WTC11 (cell line): ENCODE measurements around the gene WDR38.

Experiments used
- CREB1 ChIP-seq: sonication (generic); formaldehyde crosslinking; IDR thresholded peaks from 2 replicates; pipeline ENCODE4 v1.8.0; 2023; ENCODE audit warnings: mild to moderate bottlenecking, missing genetic modification reagents
- CTCF ChIP-seq: fragments of 200-600 bp; IDR thresholded peaks from 2 replicates; pipeline ENCODE4 v1.8.0; 2022; ENCODE audit warnings: antibody characterized with exemption
- TCF7 ChIP-seq: sonication (generic); formaldehyde crosslinking; IDR thresholded peaks from 2 replicates; pipeline ENCODE4 v1.8.0; 2022; ENCODE audit warnings: mild to moderate bottlenecking, low read depth, missing genetic modification reagents, moderate library complexity
- TEAD4 ChIP-seq: sonication (generic); formaldehyde crosslinking; IDR thresholded peaks from 2 replicates; pipeline ENCODE4 v1.8.0; 2022; ENCODE audit warnings: mild to moderate bottlenecking, missing genetic modification reagents
- USF2 ChIP-seq: sonication (generic); formaldehyde crosslinking; IDR thresholded peaks from 2 replicates; pipeline ENCODE4 v1.8.1; 2023; ENCODE audit warnings: mild to moderate bottlenecking, missing genetic modification reagents, moderate library complexity
- ZBTB43 ChIP-seq: sonication (generic); formaldehyde crosslinking; IDR thresholded peaks from 2 replicates; pipeline ENCODE4 v1.8.1; 2023; ENCODE audit warnings: mild to moderate bottlenecking, missing genetic modification reagents

GRCh38 chr9:124886866-124887492, 33.7 kb downstream of the WDR38 start:
- no peak for TF ChIP-seq CTCF
- TF ChIP-seq USF2 (CRISPR knock-in tag) = no peak
- TF ChIP-seq CREB1 (CRISPR knock-in tag) = no peak
- no peak for TF ChIP-seq ZBTB43 (CRISPR knock-in tag)
- no peak for TF ChIP-seq TEAD4 (CRISPR knock-in tag)
- TF ChIP-seq TCF7 = no peak
